Endometrial microvascular endothelial cells (primary cell): ENCODE measurements around the gene DNAI2. TPM values are rescaled to one million over a fixed set of nuclear protein-coding genes. Genes with fewer than 3 reads are reported as not detected.

Source experiments
- in situ Hi-C: cut with HindIII; loops from 2 replicates; pipeline ENCODE4 v1.10.0; 2017; ENCODE audit warnings: low sequenced_read_pairs, low pct_unique_long_range_greater_than_20kb; ENCODE audit errors: inconsistent ontology term
- total RNA-seq: library from RNA; depleted of rRNA; stranded (reverse); fragments of >200 nt; gene quantifications from one replicate; pipeline ENCODE4 v1.2.3, GENCODE V29; 2015; ENCODE audit errors: inconsistent ontology term

Gene DNAI2
- total RNA-seq: not detected

- in situ Hi-C loops: no loop called here
Measured at GRCh38 chr17:74274060-74274708, at the start of gene DNAI2. DNAI2 (plus strand) TSS chr17:74274234; CDS start chr17:74281818, 7,584 bp downstream.

- in situ Hi-C loops: no loop called here
Measured at GRCh38 chr17:74224959-74225725, 48.9 kb upstream of the DNAI2 start.

- in situ Hi-C loops: no loop called here
Measured at GRCh38 chr17:74226252-74226651, 47.8 kb upstream of the DNAI2 start.

GRCh38 chr17:74227271-74228080 lies 46.6 kb upstream of the DNAI2 start:
- in situ Hi-C loops: no loop called here

- in situ Hi-C loops: no loop called here
Measured at GRCh38 chr17:74228306-74228978, 45.6 kb upstream of the DNAI2 start.

- in situ Hi-C loops: no loop called here
Measured at GRCh38 chr17:74230896-74231295, 43.1 kb upstream of the DNAI2 start.

GRCh38 chr17:74231928-74232907 lies 41.8 kb upstream of the DNAI2 start:
- in situ Hi-C loops: no loop called here

GRCh38 chr17:74233937-74234336 lies 40.1 kb upstream of the DNAI2 start:
- in situ Hi-C loops: no loop called here

GRCh38 chr17:74234486-74234885 lies 39.5 kb upstream of the DNAI2 start:
- in situ Hi-C loops: no loop called here

GRCh38 chr17:74235040-74235581 lies 38.9 kb upstream of the DNAI2 start:
- in situ Hi-C loops: no loop called here

GRCh38 chr17:74235911-74236371 lies 38.1 kb upstream of the DNAI2 start:
- in situ Hi-C loops: no loop called here

- in situ Hi-C loops: no loop called here
Measured at GRCh38 chr17:74237321-74237720, 36.7 kb upstream of the DNAI2 start.

- in situ Hi-C loops: no loop called here
Measured at GRCh38 chr17:74239172-74239571, 34.9 kb upstream of the DNAI2 start.

GRCh38 chr17:74240618-74241205 lies 33.3 kb upstream of the DNAI2 start:
- in situ Hi-C loops: no loop called here

- in situ Hi-C loops: no loop called here
Measured at GRCh38 chr17:74241431-74241830, 32.6 kb upstream of the DNAI2 start.

GRCh38 chr17:74241847-74242246 lies 32.2 kb upstream of the DNAI2 start:
- in situ Hi-C loops: no loop called here

- in situ Hi-C loops: no loop called here
Measured at GRCh38 chr17:74243013-74243755, 30.9 kb upstream of the DNAI2 start.
